ENCODE measurements around the gene DHRSX. TPM values are rescaled to one million over a fixed set of nuclear protein-coding genes. Genes with fewer than 3 reads are reported as not detected.

Gene DHRSX
- total RNA-seq, 2 donors from 2014 or later = 21.0 to 34.0 TPM

GRCh38 chrX:2449135-2449886 is 51.5 kb downstream of the DHRSX start:
- intact Hi-C loops (cut with DNase I) = no loop called here
- no peak for ATAC-seq
- DNase-seq = no peak

GRCh38 chrX:2447484-2447883 is 53.3 kb downstream of the DHRSX start:
- intact Hi-C loops (cut with DNase I) = no loop called here
- DNase-seq (no peak), ATAC-seq (no peak)

- intact Hi-C loops (cut with DNase I) = no loop called here
- no peak for ATAC-seq
- DNase-seq = no peak
These were observed 54.0 kb downstream of the DHRSX start for GRCh38 chrX:2446815-2447214.

- intact Hi-C loops (cut with DNase I) = no loop called here
- DNase-seq (no peak), ATAC-seq (no peak)
These were observed 54.8 kb downstream of the DHRSX start for GRCh38 chrX:2445662-2446623.

GRCh38 chrX:2442694-2443093 is 58.1 kb downstream of the DHRSX start:
- DNase-seq (no peak), ATAC-seq (no peak)
- intact Hi-C loops (cut with DNase I) = no loop called here

- intact Hi-C loops (cut with DNase I) = no loop called here
- no peak for ATAC-seq
- DNase-seq = no peak
These were observed 59.3 kb downstream of the DHRSX start for GRCh38 chrX:2441466-2441865.

GRCh38 chrX:2439613-2440012 is 61.2 kb downstream of the DHRSX start:
- intact Hi-C loops (cut with DNase I) = no loop called here
- no peak for DNase-seq

GRCh38 chrX:2435465-2435864 is 65.3 kb downstream of the DHRSX start:
- intact Hi-C loops (cut with DNase I) = no loop called here
- DNase-seq (no peak), ATAC-seq (no peak)

More at GRCh38 chrX:2439613-2440012, 61.2 kb downstream of the DHRSX start:
- ATAC-seq = no peak

GRCh38 chrX:2434270-2435163 is 66.3 kb downstream of the DHRSX start:
- intact Hi-C loops (cut with DNase I) = no loop called here
- no peak for DNase-seq
- ATAC-seq = no peak

GRCh38 chrX:2432298-2432863 is 68.4 kb downstream of the DHRSX start:
- DNase-seq = no peak
- no peak for ATAC-seq
- intact Hi-C loops (cut with DNase I) = no loop called here

- no peak for ATAC-seq
These were observed 70.4 kb downstream of the DHRSX start for GRCh38 chrX:2430265-2430825.

GRCh38 chrX:2427737-2428136 is 73.0 kb downstream of the DHRSX start:
- no peak for ATAC-seq
- intact Hi-C loops (cut with DNase I) = no loop called here
- no peak for DNase-seq

More at GRCh38 chrX:2430265-2430825, 70.4 kb downstream of the DHRSX start:
- intact Hi-C loops (cut with DNase I) = no loop called here
- no peak for DNase-seq

- intact Hi-C loops (cut with DNase I) = no loop called here
- no peak for ATAC-seq
- DNase-seq = no peak
These were observed 73.6 kb downstream of the DHRSX start for GRCh38 chrX:2427147-2427546.

GRCh38 chrX:2426289-2426882 is 74.4 kb downstream of the DHRSX start:
- ATAC-seq (no peak), DNase-seq (no peak)
- intact Hi-C loops (cut with DNase I) = no loop called here

- intact Hi-C loops (cut with DNase I) = no loop called here
- no peak for DNase-seq
- ATAC-seq = no peak
These were observed 75.3 kb downstream of the DHRSX start for GRCh38 chrX:2425286-2426071.

GRCh38 chrX:2424317-2424716 is 76.5 kb downstream of the DHRSX start:
- intact Hi-C loops (cut with DNase I) = no loop called here
- no peak for DNase-seq

GRCh38 chrX:2423899-2424298 is 76.9 kb downstream of the DHRSX start:
- DNase-seq (no peak), ATAC-seq (no peak)
- intact Hi-C loops (cut with DNase I) = no loop called here

More at GRCh38 chrX:2424317-2424716, 76.5 kb downstream of the DHRSX start:
- ATAC-seq = no peak

Data from left cardiac atrium (tissue), 4 donors.